Motor neuron (in vitro differentiated cells): ENCODE measurements around the gene CHD3. TPM values are rescaled to one million over a fixed set of nuclear protein-coding genes. Genes with fewer than 3 reads are reported as not detected.

Experiments
- ATAC-seq, 8 experiments: fragments of 200-7000 bp; cut with Tn5 transposase; replicated peaks in 6 of 8; 2 replicates each; pipeline ENCODE4 v1.8.0; 2021; ENCODE audit warnings: mild to moderate bottlenecking in 8 of 8, moderate library complexity in 8 of 8
- H3K27ac ChIP-seq, 2 donors: fragments of 250-450 bp; sonication (Bioruptor Pico); 2 replicates each; pipeline ENCODE4 v1.9.0; 2021; ENCODE audit warnings: antibody characterized with exemption in 2 of 2, mild to moderate bottlenecking in 2 of 2, moderate library complexity in 1 of 2
- H3K4me1 ChIP-seq, 2 donors: fragments of 250-450 bp; sonication (Bioruptor Pico); replicated peaks in 1 of 2; 2 replicates each; pipeline ENCODE4 v1.6.1; 2021; ENCODE audit warnings: antibody characterized with exemption in 2 of 2, mild to moderate bottlenecking in 2 of 2, moderate library complexity in 1 of 2
- H3K4me3 ChIP-seq, 5 donors: fragments of 250-450 bp; sonication (Bioruptor Pico); 2 replicates each; pipeline ENCODE4 v1.9.0; 2021; ENCODE audit warnings: antibody characterized with exemption in 5 of 5, mild to moderate bottlenecking in 5 of 5, moderate library complexity in 4 of 5
- WGBS, 10 experiments: fragments of 450-650 bp; shearing (Covaris generic); methylation state at CpG; one replicate each; pipeline ENCODE4 v1.0.0; 2022; 5-methylcytosine and 5-hydroxymethylcytosine counted together
- in situ Hi-C, 9 experiments: fragments of 400-800 bp; cut with MboI; loops; one replicate each; pipeline ENCODE4 v1.15.0; 2021; ENCODE audit warnings: low sequenced_read_pairs in 9 of 9, low pct_unique_long_range_greater_than_20kb in 2 of 9; ENCODE audit not compliant: unreplicated experiment in 9 of 9
- total RNA-seq, 8 experiments: library from RNA; unstranded; fragments of 300-600 nt; gene quantifications; 2 replicates each; pipeline versions ENCODE4 v1.2.3 to v1.2.4, GENCODE V29; 2022

CHD3 gene
- total RNA-seq, 8 experiments from 2014 or later: 56.2 to 294 (median 78.2) TPM

DNA sequence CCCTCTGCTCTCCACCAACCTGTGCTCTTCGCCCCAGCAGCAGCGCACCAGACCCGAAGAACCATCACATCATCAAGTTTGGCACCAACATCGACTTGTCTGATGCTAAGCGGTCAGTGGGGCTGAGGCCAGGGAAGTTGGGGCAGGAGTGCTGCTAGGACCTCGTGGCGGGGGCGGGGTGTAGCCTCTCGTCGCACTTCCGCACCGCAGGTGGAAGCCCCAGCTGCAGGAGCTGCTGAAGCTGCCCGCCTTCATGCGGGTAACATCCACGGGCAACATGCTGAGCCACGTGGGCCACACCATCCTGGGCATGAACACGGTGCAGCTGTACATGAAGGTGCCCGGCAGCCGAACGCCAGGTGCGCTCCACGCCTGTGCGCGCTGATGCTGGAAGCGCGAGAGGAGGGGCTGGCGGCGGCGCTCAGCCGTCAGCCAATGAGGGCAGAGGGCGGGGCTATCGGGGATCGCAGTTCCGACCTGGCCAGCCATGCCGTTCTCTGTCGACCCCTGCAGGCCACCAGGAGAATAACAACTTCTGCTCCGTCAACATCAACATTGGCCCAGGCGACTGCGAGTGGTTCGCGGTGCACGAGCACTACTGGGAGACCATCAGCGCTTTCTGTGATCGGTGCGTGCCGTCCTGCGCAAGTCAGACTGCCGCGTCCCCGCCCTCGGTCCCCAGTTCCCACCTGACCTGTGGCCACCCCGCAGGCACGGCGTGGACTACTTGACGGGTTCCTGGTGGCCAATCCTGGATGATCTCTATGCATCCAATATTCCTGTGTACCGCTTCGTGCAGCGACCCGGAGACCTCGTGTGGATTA lies 36.9 kb upstream of the CHD3 start:
- in situ Hi-C loops: no loop called here
- WGBS, 10 experiments: 0 to 80% (median 30%) methylated on average over 1 to 6 of the region's 60 CpGs; no CpG with 5 or more reads in 5 of the 10 experiments

GRCh38 chr17:7852262-7852670 lies 36.3 kb upstream of the CHD3 start:
- no peak for ATAC-seq
- in situ Hi-C loops: no loop called here
- 60 to 98% (median 90%) methylated on average over 2 to 8 of the region's 20 CpGs; no CpG with 5 or more reads in 5 of the 10 experiments for WGBS, 10 experiments
- peaks cover 34 to 36% of the 10 kb centered on the region in 2 donors for H3K4me1 ChIP-seq
- no peak overlapping the region for H3K4me3 ChIP-seq
- no peak overlapping the region for H3K27ac ChIP-seq

More for the DNA sequence above, 36.9 kb upstream of the CHD3 start:
- Histone ChIP-seq H3K4me3 (peak overlapping the region in 1 of 5 donors; percentile 15), H3K27ac (peak overlapping the region in 1 of 2 donors; percentile 52), H3K4me1 (peaks cover 34 to 36% of the 10 kb centered on the region in 2 donors)
- ATAC-seq: peak; percentile 28 to 81 (median 68)

DNA sequence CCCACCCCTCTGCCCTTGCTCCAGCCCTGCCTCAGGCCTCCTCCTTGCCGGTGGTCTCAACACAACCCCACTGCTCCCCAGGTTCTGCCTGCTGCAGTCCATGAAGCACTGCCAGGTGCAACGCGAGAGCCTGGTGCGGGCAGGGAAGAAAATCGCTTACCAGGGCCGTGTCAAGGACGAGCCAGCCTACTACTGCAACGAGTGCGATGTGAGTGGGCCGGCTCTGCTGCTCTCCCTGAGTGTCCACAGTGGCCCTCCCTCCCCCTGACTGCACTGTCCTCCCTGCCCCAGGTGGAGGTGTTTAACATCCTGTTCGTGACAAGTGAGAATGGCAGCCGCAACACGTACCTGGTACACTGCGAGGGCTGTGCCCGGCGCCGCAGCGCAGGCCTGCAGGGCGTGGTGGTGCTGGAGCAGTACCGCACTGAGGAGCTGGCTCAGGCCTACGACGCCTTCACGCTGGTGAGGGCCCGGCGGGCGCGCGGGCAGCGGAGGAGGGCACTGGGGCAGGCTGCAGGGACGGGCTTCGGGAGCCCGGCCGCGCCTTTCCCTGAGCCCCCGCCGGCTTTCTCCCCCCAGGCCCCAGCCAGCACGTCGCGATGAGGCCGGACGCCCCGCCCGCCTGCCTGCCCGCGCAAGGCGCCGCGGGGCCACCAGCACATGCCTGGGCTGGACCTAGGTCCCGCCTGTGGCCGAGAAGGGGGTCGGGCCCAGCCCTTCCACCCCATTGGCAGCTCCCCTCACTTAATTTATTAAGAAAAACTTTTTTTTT lies 35.5 kb upstream of the CHD3 start:
- H3K4me3 ChIP-seq: no peak overlapping the region
- no peak for ATAC-seq
- H3K4me1 ChIP-seq: peaks cover 34 to 36% of the 10 kb centered on the region in 2 donors
- H3K27ac ChIP-seq: no peak overlapping the region
- 38 to 81% methylated on average over 4 to 19 of the region's 51 CpGs; no CpG with 5 or more reads in 8 of the 10 experiments for WGBS, 10 experiments
- in situ Hi-C loops: no loop called here

GRCh38 chr17:7853691-7854038 lies 34.9 kb upstream of the CHD3 start:
- Histone ChIP-seq H3K4me3 (no peak overlapping the region), H3K4me1 (peaks cover 34 to 40% of the 10 kb centered on the region in 2 donors), H3K27ac (no peak overlapping the region)
- ATAC-seq: no peak
- 50 to 97% (median 57%) methylated on average over 4 to 7 of the region's 21 CpGs; no CpG with 5 or more reads in 7 of the 10 experiments for WGBS, 10 experiments
- in situ Hi-C loops: no loop called here

DNA sequence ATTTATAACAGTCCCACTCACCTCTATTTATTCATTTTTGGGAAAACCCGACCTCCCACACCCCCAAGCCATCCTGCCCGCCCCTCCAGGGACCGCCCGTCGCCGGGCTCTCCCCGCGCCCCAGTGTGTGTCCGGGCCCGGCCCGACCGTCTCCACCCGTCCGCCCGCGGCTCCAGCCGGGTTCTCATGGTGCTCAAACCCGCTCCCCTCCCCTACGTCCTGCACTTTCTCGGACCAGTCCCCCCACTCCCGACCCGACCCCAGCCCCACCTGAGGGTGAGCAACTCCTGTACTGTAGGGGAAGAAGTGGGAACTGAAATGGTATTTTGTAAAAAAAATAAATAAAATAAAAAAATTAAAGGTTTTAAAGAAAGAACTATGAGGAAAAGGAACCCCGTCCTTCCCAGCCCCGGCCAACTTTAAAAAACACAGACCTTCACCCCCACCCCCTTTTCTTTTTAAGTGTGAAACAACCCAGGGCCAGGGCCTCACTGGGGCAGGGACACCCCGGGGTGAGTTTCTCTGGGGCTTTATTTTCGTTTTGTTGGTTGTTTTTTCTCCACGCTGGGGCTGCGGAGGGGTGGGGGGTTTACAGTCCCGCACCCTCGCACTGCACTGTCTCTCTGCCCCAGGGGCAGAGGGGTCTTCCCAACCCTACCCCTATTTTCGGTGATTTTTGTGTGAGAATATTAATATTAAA lies 34.4 kb upstream of the CHD3 start:
- ATAC-seq: no peak
- in situ Hi-C loops: no loop called here
- H3K4me3 ChIP-seq: peak overlapping the region in 1 of 5 donors; percentile 56
- peaks cover 38 to 46% of the 10 kb centered on the region in 2 donors for H3K4me1 ChIP-seq
- H3K27ac ChIP-seq: peak overlapping the region in 1 of 2 donors; percentile 49
- 0 to 89% (median 31%) methylated on average over 1 to 7 of the region's 31 CpGs; no CpG with 5 or more reads in 2 of the 10 experiments for WGBS, 10 experiments

DNA sequence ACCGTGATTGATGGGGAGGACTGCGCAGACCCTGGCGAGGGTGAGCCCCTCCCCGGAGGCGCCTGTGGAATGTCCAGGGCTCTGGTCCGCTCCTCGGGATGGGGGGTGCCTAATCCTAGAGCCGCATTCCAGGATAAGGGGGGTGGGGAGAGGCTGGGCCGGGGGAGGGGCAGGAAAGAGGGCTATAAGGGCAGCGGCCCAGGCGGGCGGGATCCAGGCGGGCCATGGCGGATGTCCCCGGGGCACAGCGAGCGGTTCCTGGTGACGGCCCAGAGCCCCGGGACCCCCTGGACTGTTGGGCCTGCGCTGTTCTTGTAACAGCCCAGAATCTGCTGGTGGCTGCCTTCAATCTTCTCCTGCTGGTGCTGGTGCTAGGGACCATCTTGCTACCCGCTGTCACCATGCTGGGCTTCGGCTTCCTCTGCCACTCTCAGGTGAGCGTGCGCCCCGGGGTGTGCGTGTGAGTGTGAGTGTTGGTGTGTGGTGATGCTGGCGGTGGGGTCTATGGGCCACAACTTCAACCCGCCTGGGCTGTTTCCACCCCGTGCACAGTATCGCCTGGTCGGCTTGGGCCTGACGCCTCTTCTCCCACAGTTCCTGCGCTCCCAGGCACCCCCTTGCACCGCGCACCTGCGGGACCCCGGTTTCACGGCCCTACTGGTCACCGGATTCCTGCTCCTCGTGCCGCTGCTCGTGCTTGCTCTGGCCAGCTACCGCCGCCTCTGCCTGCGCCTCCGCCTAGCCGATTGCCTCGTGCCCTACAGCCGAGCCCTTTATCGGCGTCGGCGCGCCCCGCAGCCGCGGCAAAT lies 33.5 kb upstream of the CHD3 start, which contains the start of gene TMEM88:
Gene TMEM88 (plus strand): TSS at position 216 of the 809 bp plus-strand sequence. CDS start 9 bp downstream, at position 225.
- 0 to 46% (median 21%) methylated on average over 1 to 10 of the region's 57 CpGs; no CpG with 5 or more reads in 6 of the 10 experiments for WGBS, 10 experiments
- Histone ChIP-seq H3K27ac (peak within 1 kb of the TSS; percentile 92 to 97), H3K4me1 (peaks cover 38 to 46% of the 10 kb centered on the region in 2 donors), H3K4me3 (peak within 1 kb of the TSS in 4 of 5 donors; percentile 1 to 63 (median 54))
- in situ Hi-C loops: no loop called here
- peak in 2 of 8 experiments; percentile 1 to 3 for ATAC-seq

DNA sequence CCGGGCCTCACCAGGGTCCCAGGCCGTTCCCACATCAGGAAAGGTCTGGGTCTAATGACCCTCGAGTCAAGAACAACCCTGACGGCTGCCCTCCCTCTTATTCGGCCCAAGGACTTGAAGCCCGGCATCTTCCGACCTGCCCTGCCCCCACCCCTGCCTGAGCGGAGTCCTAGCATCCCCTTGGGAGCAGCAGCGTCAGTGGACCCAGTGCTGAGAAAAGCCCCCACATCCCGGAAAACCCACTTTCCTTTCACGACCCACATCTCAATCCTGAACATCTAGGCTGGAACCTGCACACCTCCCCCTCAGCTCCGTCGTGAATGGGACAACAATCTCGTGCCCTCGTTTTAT lies 33.0 kb upstream of the CHD3 start:
- ATAC-seq: no peak

DNA sequence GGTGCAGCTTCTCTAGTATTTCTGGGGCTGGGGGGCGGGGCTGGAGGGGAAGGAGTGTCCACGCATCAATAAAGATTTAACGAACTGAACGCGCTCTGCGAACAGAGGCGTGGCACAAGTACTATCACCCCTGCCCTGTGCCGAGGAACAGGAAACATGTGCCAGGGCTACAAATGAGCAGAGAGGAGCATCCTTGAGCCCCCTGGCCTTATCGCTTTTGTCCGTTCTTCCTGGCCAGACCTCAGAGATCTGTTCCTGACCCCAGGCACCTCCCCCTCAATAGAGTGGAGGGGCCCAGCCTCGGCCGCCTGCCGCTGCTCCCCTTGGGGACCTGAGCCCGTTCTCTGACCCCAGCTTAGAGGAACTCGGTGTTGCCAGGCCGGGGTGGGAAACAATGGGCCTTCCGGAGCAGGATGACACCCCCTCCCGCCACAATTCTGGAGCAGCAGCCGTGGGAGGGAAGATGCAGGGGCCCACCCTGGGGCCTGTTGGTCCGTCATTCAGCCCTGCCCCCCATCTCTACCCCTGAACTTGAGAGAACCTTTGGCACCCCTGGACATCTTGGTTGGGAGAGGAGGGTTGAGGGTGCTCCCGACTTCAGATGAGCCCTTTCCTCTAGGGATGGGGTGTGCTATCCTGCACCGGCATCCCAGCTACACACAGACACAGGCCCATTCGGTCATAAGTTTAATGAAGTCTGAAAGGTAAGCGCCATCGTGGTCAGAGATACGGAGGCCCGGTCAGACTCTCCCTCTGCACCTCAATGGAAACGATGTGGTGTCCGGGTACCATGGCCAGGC lies 32.4 kb upstream of the CHD3 start:
- no peak for ATAC-seq
- H3K27ac ChIP-seq: peak overlapping the region; percentile 92 to 97
- peak overlapping the region; percentile 42 to 63 (median 52) for H3K4me3 ChIP-seq
- in situ Hi-C loops: no loop called here
- H3K4me1 ChIP-seq: peaks cover 38 to 44% of the 10 kb centered on the region in 2 donors
- 2 to 40% (median 10%) methylated on average over 1 to 9 of the region's 29 CpGs; no CpG with 5 or more reads in 5 of the 10 experiments for WGBS, 10 experiments

More for the DNA sequence above, 33.0 kb upstream of the CHD3 start:
- 38 to 42% methylated on average over 2 to 4 of the region's 15 CpGs; no CpG with 5 or more reads in 8 of the 10 experiments for WGBS, 10 experiments
- H3K27ac ChIP-seq: peak overlapping the region; percentile 92 to 97
- H3K4me1 ChIP-seq: peaks cover 38 to 46% of the 10 kb centered on the region in 2 donors
- peak overlapping the region in 4 of 5 donors; percentile 1 to 63 (median 54) for H3K4me3 ChIP-seq
- in situ Hi-C loops: no loop called here

DNA sequence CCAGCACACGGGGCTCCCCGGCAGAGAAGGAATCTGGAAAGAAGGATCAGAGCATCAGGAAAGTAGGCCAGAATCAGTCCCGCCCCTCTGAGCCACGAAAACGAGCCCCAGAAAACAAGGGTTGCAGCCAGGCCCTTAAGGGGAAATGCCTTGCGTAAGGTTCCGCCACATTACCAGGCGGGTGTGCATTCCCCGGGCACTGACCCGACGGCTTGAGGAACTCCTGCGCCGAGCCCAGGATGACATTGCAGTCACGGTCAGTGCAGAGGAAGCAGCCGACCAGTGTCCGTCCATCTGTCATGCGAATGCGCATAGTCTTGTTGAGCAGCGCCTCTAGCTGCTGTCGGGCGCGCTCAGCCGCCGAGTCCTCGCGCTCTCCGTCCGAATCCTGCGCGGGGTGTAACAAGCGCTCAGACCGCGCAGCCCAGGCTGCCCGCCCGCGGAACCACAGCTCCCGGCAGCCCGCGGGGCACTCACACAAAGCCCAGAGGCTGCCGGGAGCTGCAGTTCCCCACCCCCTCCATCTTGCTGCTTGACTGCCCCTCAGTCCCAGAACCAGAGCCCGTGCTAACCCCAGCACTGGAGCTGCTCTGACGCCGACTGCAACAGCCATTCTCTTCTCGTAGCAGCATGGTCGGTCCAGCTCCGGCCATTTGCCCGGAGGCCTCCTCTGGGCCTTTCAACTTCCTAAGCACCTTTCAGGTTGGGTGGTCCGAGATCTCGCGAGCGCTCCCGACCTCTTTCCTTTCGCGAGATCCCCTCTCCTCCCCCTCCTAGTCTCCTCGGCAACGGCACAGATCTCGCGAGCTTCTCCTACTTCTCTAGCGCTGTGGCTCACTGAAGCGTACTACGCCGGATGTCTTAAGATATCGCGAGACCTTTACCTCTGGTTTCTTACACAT lies 31.5 kb upstream of the CHD3 start, which contains the start of gene NAA38:
Gene NAA38 (minus strand): TSS at position 749 of the 902 bp plus-strand sequence. CDS start 96 bp downstream, at position 653.
- Histone ChIP-seq H3K4me1 (peaks cover 31 to 40% of the 10 kb centered on the region in 2 donors), H3K27ac (peak within 1 kb of the TSS; percentile 92 to 97), H3K4me3 (peak within 1 kb of the TSS; percentile 42 to 63 (median 52))
- WGBS, 10 experiments: 0 to 16% (median 0%) methylated on average over 1 to 22 of the region's 64 CpGs; no CpG with 5 or more reads in 1 of the 10 experiments
- in situ Hi-C loops: no loop called here
- peak; percentile 75 to 87 (median 82) for ATAC-seq

GRCh38 chr17:7857713-7858521 lies 30.7 kb upstream of the CHD3 start, which contains the start of gene CYB5D1:
Gene CYB5D1, plus strand, starts transcription at chr17:7858003. Its CDS starts 132 bp downstream, at chr17:7858135.
- Histone ChIP-seq H3K4me1 (peaks cover 30 to 40% of the 10 kb centered on the region in 2 donors), H3K4me3 (peak within 1 kb of the TSS; percentile 42 to 63 (median 52)), H3K27ac (peak within 1 kb of the TSS; percentile 92 to 97)
- 0 to 3% (median 0%) methylated on average over 3 to 27 of the region's 48 CpGs for WGBS, 10 experiments
- in situ Hi-C loops: no loop called here
- peak; percentile 30 to 52 (median 39) for ATAC-seq
